GM18858 (cell line): ENCODE data around the gene BTBD16.

Source experiments
- ATAC-seq: cut with Tn5 transposase; IDR thresholded peaks from one replicate; pipeline ENCODE4 v1.9.1; 2021; ENCODE audit not compliant: unreplicated experiment

Gene BTBD16

GRCh38 chr10:122342293-122343134 is 71.4 kb downstream of the BTBD16 start:
- no peak for ATAC-seq

- ATAC-seq: no peak
Observed at GRCh38 chr10:122343135-122343800, 72.2 kb downstream of the BTBD16 start.

DNA sequence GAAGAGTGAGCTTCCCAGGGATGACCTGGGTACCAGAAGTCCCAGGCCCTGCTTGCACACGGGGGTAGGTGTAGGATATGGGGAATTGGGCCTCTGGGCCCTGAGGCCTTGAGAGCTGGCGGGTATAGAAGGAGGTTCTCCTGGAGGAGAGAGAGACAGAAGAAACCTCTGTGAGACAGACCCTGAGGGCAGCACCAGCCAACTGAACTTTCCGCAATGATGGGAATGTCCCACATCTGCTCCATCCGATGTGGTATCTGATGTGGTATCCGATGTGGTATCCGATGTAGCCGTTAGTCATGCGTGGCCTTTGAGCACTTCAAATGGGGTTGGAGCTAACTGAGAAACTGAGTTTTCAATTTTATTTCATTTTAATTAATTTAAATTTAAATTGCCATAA is 72.8 kb downstream of the BTBD16 start:
- no peak for ATAC-seq

DNA sequence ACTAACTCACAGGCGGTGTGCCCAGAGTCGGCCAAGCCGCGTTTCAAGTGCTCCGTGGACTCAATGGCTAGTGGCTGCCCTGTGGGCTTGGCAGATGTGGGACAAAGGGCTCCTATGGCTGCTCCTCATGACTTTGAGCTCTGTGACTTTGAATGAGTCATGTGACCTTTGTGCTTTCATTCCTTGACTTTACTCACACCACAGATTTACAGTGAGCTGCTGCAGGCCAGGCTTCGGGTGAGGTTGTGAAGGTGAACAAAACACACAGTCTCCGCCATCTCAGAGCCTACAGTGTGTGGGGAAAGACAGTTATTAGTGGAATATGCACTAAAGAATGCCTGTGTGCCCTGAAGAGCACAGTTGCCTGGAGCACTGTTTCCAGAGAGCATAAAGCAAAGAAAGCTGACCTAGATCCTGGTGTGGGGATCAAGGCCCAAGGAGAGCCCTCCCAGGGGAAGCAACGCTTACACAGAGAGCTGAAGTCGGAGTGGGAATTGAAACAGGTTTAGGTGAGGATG is 73.7 kb downstream of the BTBD16 start:
- no peak for ATAC-seq

DNA sequence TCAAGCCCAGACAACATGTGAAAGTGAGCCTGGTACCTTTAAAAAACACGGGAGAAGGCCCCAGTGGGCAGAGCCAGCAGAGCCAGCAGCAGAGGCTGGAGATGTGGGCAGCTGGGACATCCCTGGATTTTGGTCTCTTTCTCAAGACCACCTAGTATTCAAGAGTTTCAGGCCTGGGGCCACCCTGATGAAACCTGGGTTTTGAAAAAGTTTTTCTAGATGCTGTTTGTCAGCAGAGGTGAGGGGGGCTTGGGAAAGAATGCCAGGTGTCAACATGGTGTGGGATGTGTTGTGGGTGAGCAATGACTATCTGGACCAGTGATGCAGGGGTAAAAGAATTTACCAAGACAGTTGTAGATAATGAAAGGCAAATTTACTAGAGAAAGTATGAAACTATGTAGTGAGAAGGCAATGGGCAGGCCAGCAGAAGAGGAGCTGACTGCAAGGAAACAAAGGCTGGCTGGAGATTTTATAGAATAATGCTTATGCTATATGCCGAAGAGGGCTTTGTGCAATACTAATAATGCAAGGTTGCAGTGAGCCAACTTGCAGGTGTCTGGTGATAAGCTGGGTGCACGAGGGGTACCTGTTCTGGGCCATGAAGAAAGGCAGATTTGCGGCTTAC is 75.3 kb downstream of the BTBD16 start:
- no peak for ATAC-seq

GRCh38 chr10:122347170-122347841 is 76.2 kb downstream of the BTBD16 start:
- no peak for ATAC-seq

GRCh38 chr10:122348512-122348911 is 77.4 kb downstream of the BTBD16 start:
- ATAC-seq: no peak

- ATAC-seq: no peak
Observed at GRCh38 chr10:122348935-122349361, 77.9 kb downstream of the BTBD16 start.

- ATAC-seq: no peak
Observed at GRCh38 chr10:122349758-122350369, 78.8 kb downstream of the BTBD16 start.

- no peak for ATAC-seq
Observed at GRCh38 chr10:122350893-122351292, 79.8 kb downstream of the BTBD16 start.

DNA sequence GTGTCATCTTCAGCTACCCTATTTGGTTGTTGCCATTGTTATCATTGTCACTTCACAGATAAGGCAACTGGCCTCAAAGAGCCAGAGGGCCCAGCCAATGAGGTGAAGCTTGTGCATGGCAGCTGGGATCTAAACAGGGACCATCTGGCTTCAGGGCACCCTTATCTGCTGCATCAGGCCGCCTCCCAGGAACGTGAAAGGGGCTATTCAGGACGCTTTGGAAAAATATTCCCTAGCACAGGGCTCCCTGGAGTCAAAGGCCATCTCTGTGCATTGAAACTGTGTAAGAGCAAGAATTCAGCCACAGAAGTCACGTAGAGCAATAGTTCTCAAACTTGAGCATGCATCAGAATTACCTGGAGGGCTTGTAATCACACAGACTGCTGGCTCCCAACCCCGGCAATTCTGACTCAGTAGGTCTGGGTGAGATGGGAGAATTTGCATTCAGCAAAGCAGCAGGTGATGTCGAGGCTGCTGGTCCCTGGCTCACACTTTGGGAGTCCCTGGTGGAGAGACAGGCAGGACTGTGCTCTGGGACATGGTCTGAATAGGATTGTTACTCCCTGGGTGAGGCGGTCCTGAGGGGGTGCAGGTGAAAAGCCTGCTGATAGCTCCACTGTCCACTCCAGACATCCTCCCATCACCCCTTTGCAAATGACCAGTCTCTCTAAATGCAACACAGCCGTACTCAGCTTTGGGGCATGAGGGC is 81.9 kb downstream of the BTBD16 start:
- no peak for ATAC-seq

DNA sequence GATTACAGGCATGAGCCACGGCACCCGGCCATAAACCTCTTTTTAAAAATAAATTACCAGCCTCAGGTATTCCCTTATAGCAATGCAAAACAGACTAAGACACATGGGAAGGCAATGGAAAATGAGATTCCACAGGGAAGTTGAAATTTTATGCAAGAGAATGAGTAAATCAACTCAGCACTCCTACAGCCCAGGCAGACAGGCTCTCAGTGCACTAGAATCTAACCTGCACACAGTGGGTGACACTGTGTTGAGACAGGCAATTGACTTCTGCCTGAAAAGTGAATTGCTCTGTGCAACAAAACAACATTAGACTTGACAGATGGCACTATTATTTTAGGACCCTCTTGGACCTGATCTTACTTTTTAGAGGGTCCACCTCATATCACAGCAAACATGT is 83.3 kb downstream of the BTBD16 start:
- no peak for ATAC-seq

GRCh38 chr10:122357685-122358084 is 86.6 kb downstream of the BTBD16 start:
- no peak for ATAC-seq

- no peak for ATAC-seq
Observed at GRCh38 chr10:122359621-122360020, 88.5 kb downstream of the BTBD16 start.

- no peak for ATAC-seq
Observed at GRCh38 chr10:122361046-122361445, 90.0 kb downstream of the BTBD16 start.

- no peak for ATAC-seq
Observed at GRCh38 chr10:122362031-122362592, 91.0 kb downstream of the BTBD16 start.

- ATAC-seq: no peak
Observed at GRCh38 chr10:122362621-122363020, 91.5 kb downstream of the BTBD16 start.

- no peak for ATAC-seq
Observed at GRCh38 chr10:122363311-122363710, 92.2 kb downstream of the BTBD16 start.

GRCh38 chr10:122363722-122364463 is 92.8 kb downstream of the BTBD16 start:
- no peak for ATAC-seq
